Stimulated activated naive CD8-positive, alpha-beta T cell treated with anti-CD3 and anti-CD28 coated beads, Interleukin-15, Interleukin-2, amounts not matched to agents 100 U/mL and 50 U/mL, for 24 hours (primary cell): ENCODE data around the gene APOL1.
A peak's percentile ranks its signal among the peaks of the same experiment; 100 is the strongest.
"Not testable (repeated sequence)": the region's sequence is repeated elsewhere in the genome, so short reads cannot be mapped to it uniquely, and the experiment has no call there.

ENCODE experiments used
- ATAC-seq: fragments of 150-1000 bp; cut with Tn5 transposase; one replicate; pipeline ENCODE4 v1.10.0; 2021
- DNase-seq: peaks from one replicate; pipeline ENCODE4 v3.0.0; 2021

APOL1 gene

GRCh38 chr22:36244522-36245391, 8.2 kb upstream of the APOL1 start:
- no peak for ATAC-seq
- DNase-seq = no peak

- ATAC-seq (no peak), DNase-seq (no peak)
Observed at GRCh38 chr22:36245805-36246356, 7.1 kb upstream of the APOL1 start.

GRCh38 chr22:36246718-36247117, 6.2 kb upstream of the APOL1 start:
- DNase-seq (no peak), ATAC-seq (no peak)

GRCh38 chr22:36247955-36248354, 5.0 kb upstream of the APOL1 start:
- no peak for ATAC-seq
- DNase-seq = no peak

GRCh38 chr22:36249160-36249559, 3.8 kb upstream of the APOL1 start:
- DNase-seq = no peak

GRCh38 chr22:36250292-36250960, 2.5 kb upstream of the APOL1 start:
- not testable (repeated sequence) for ATAC-seq, DNase-seq

More at GRCh38 chr22:36249160-36249559, 3.8 kb upstream of the APOL1 start:
- ATAC-seq = no peak

- not testable (repeated sequence) for DNase-seq, ATAC-seq
Observed at GRCh38 chr22:36251979-36252608, 839 bp upstream of the APOL1 start.

GRCh38 chr22:36253523-36254490, 874 bp downstream of the APOL1 start:
- DNase-seq (peak; percentile 43), ATAC-seq (peak; percentile 38)

GRCh38 chr22:36255572-36255971, 2.6 kb downstream of the APOL1 start:
- ATAC-seq, DNase-seq: not testable (repeated sequence)

- ATAC-seq = no peak
Observed at GRCh38 chr22:36256478-36256877, 3.5 kb downstream of the APOL1 start.

GRCh38 chr22:36257308-36257707, 4.4 kb downstream of the APOL1 start:
- no peak for DNase-seq
- no peak for ATAC-seq

More at GRCh38 chr22:36256478-36256877, 3.5 kb downstream of the APOL1 start:
- no peak for DNase-seq

GRCh38 chr22:36257948-36258670, 5.2 kb downstream of the APOL1 start:
- no peak for DNase-seq
- ATAC-seq = no peak

- DNase-seq = peak; percentile 41
- ATAC-seq = peak; percentile 40
Observed at GRCh38 chr22:36258701-36259614, 6.0 kb downstream of the APOL1 start.

- DNase-seq = no peak
- no peak for ATAC-seq
Observed at GRCh38 chr22:36259615-36260300, 6.8 kb downstream of the APOL1 start.

- DNase-seq, ATAC-seq: not testable (repeated sequence)
Observed at GRCh38 chr22:36261675-36262074, 8.7 kb downstream of the APOL1 start.

- not testable (repeated sequence) for ATAC-seq, DNase-seq
Observed at GRCh38 chr22:36262307-36262706, 9.4 kb downstream of the APOL1 start.

- ATAC-seq, DNase-seq: not testable (repeated sequence)
Observed at GRCh38 chr22:36263216-36263673, 10.3 kb downstream of the APOL1 start.

GRCh38 chr22:36263886-36264664, 11.1 kb downstream of the APOL1 start:
- DNase-seq, ATAC-seq: not testable (repeated sequence)
